DMS114 treated with DMSO at 0.1 percent for 48 hours (cell line): ENCODE data around the gene NCAPH2.
A peak's percentile ranks its signal among the peaks of the same experiment; 100 is the strongest.

Experiments
- DNase-seq: peaks from one replicate; lab custom pipeline; 2025; ENCODE audit not compliant: unreplicated experiment; lab: John Stamatoyannopoulos, UW

The NCAPH2 gene

GRCh38 chr22:50507991-50508884 is at the start of gene NCAPH2:
Gene NCAPH2 (plus strand): TSS chr22:50508224. CDS start chr22:50508338, 114 bp downstream.
- DNase-seq: peak; percentile 85

GRCh38 chr22:50459016-50459415 is 49.0 kb upstream of the NCAPH2 start:
- no peak for DNase-seq

GRCh38 chr22:50459496-50460140 is 48.4 kb upstream of the NCAPH2 start:
- no peak for DNase-seq

GRCh38 chr22:50460938-50461337 is 47.1 kb upstream of the NCAPH2 start:
- DNase-seq: no peak

GRCh38 chr22:50461536-50461935 is 46.5 kb upstream of the NCAPH2 start:
- DNase-seq: no peak

GRCh38 chr22:50461979-50462540 is 46.0 kb upstream of the NCAPH2 start:
- DNase-seq: no peak

- no peak for DNase-seq
Measured at GRCh38 chr22:50463188-50463900, 44.7 kb upstream of the NCAPH2 start.

GRCh38 chr22:50464451-50464850 is 43.6 kb upstream of the NCAPH2 start:
- DNase-seq: no peak

- DNase-seq: no peak
Measured at GRCh38 chr22:50465066-50465930, 42.7 kb upstream of the NCAPH2 start.

- DNase-seq: no peak
Measured at GRCh38 chr22:50467341-50467740, 40.7 kb upstream of the NCAPH2 start.

- DNase-seq: no peak
Measured at GRCh38 chr22:50467773-50468440, 40.1 kb upstream of the NCAPH2 start.

- DNase-seq: no peak
Measured at GRCh38 chr22:50468626-50469025, 39.4 kb upstream of the NCAPH2 start.

GRCh38 chr22:50469377-50470305 is 38.4 kb upstream of the NCAPH2 start:
- DNase-seq: no peak

GRCh38 chr22:50470491-50470890 is 37.5 kb upstream of the NCAPH2 start:
- DNase-seq: no peak

- DNase-seq: no peak
Measured at GRCh38 chr22:50471197-50471847, 36.7 kb upstream of the NCAPH2 start.

GRCh38 chr22:50471962-50472361 is 36.1 kb upstream of the NCAPH2 start:
- DNase-seq: no peak

GRCh38 chr22:50473088-50473487 is 34.9 kb upstream of the NCAPH2 start:
- DNase-seq: no peak
